ENCODE measurements around the gene TAGLN. TPM values are rescaled to one million over a fixed set of nuclear protein-coding genes. Genes with fewer than 3 reads are reported as not detected.

Gene TAGLN
- polyA plus RNA-seq, 1 of the 3 experiments (the other 2 are of a cell fraction) = 519 TPM

DNA sequence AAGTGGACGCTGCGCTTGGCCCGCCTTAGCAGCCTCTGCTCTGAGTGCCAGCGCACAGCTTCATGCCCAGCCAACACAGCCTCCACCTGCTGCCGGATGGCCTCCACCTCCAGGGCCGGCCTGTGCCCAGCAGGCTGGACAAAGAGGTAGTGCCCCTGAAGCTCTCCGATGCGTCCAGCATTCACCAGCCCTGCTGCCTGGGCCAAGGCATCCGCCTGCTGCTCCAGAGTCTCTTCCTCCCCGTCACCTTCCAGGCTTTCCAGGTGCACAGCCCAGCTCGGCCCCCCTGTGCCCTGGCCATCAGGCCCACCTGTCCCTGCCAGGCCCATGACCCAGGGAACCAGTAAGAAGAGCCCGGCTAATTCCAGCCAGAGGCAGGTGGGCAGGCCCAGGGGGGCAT lies 30.2 kb downstream of the TAGLN start:
- Histone ChIP-seq H3K9me2 (no peaks in the 10 kb centered on the region), H3K4me1 (ENCODE audit: control insufficient read depth in 1 of 2, insufficient read depth in 2 of 2, low read depth in 1 of 2, low read length in 1 of 2) (peaks cover 9 to 22% of the 10 kb centered on the region in 2 experiments; a peak in 3 of 4 replicates), H3K9ac (no peak overlapping the region), H4K20me1 (ENCODE audit: insufficient read depth) (peaks cover 3% of the 10 kb centered on the region; the same call in 1 of the 2 replicates), H3K36me3 (replicated peaks in 1 of 2; ENCODE audit: control insufficient read depth in 1 of 2, insufficient read depth in 2 of 2, low read length in 1 of 2) (peaks cover 12 to 46% of the 10 kb centered on the region in 2 experiments), H3K27ac (ENCODE audit: low read depth in 2 of 2, low read length in 1 of 2) (no peak overlapping the region), H3K9me3 (no peaks in the 10 kb centered on the region), H3K4me2 (no peak overlapping the region), H3K79me2 (ENCODE audit: insufficient read depth) (peaks cover 47% of the 10 kb centered on the region), H3F3A (replicated peaks; ENCODE audit: insufficient read depth) (peaks cover 13% of the 10 kb centered on the region), H2AFZ (ENCODE audit: low read depth) (no peak overlapping the region), H3K4me3 (ENCODE audit: low read depth in 2 of 2, low read length in 1 of 2) (no peak overlapping the region), H3K27me3 (ENCODE audit: insufficient read depth) (no peaks in the 10 kb centered on the region)
- no peak for DNase-seq
- POLR2A ChIA-PET = interaction anchor here (0.8 kb wide), 1 partner anchor 8 kb away, joined by 3 read pairs; no protein-coding TSS in a partner anchor
- WGBS (ENCODE audit: low lambda C conversion rate) = 92% methylated on average over 2 of the region's 12 CpGs
- CTCF ChIA-PET = interaction anchor here (0.8 to 5.4 kb wide), 3 partner anchors 49 to 438 kb away, joined by 3 to 54 read pairs (median 9); partner anchors contain the start of genes APOA5 and SIDT2
- no peak for TF ChIP-seq FOXJ3 (CRISPR knock-in tag; IDR thresholded peaks at IDR 0.05)
- no peak for TF ChIP-seq EP300 (IDR thresholded peaks at IDR 0.05; ENCODE audit: borderline replicate concordance in 1 of 2, low read depth in 1 of 2, low read length in 1 of 2)
- no peak for TF ChIP-seq RFX5 (IDR thresholded peaks at IDR 0.05; ENCODE audit: low read length)
- no peak for TF ChIP-seq TAF1 (IDR thresholded peaks at IDR 0.05; ENCODE audit: borderline replicate concordance, low read depth, low read length)
- TF ChIP-seq, protein P1, sequence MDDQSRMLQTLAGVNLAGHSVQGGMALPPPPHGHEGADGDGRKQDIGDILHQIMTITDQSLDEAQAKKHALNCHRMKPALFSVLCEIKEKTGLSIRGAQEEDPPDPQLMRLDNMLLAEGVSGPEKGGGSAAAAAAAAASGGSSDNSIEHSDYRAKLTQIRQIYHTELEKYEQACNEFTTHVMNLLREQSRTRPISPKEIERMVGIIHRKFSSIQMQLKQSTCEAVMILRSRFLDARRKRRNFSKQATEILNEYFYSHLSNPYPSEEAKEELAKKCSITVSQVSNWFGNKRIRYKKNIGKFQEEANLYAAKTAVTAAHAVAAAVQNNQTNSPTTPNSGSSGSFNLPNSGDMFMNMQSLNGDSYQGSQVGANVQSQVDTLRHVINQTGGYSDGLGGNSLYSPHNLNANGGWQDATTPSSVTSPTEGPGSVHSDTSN (IDR thresholded peaks at IDR 0.05) = no peak
- no peak for TF ChIP-seq CTCF (IDR thresholded peaks at IDR 0.05)
- no peak for TF ChIP-seq ZBTB33 (IDR thresholded peaks at IDR 0.05; ENCODE audit: borderline replicate concordance, low read depth)
- TF ChIP-seq, protein P2, sequence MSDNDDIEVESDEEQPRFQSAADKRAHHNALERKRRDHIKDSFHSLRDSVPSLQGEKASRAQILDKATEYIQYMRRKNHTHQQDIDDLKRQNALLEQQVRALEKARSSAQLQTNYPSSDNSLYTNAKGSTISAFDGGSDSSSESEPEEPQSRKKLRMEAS (IDR thresholded peaks at IDR 0.05; ENCODE audit: low read depth) = no peak
- no peak for TF ChIP-seq IRF3 (IDR thresholded peaks at IDR 0.05; ENCODE audit: low read depth, low read length)
- TF ChIP-seq SMC3 (IDR thresholded peaks at IDR 0.05; ENCODE audit: low read depth, low read length) = no peak
- TF ChIP-seq RXRA (IDR thresholded peaks at IDR 0.05; ENCODE audit: borderline replicate concordance, low read depth) = no peak
- no peak for TF ChIP-seq GATA2 (CRISPR knock-in tag; IDR thresholded peaks at IDR 0.05)
- no peak for TF ChIP-seq CHD2 (IDR thresholded peaks at IDR 0.05; ENCODE audit: low read length, partially characterized antibody)
